Heart left ventricle (tissue), 16 donors: Measurements from ENCODE around the gene PRDM16. TPM values are rescaled to one million over a fixed set of nuclear protein-coding genes. Genes with fewer than 3 reads are reported as not detected.

Source experiments
- ATAC-seq, 4 donors: fragments of 200-7000 bp; cut with Tn5 transposase; one replicate each; pipeline ENCODE4 v1.9.1; 2020 to 2022; ENCODE audit warnings: moderate library complexity in 4 of 4, mild to moderate bottlenecking in 3 of 4, moderate number of reproducible peaks in 1 of 4
- DNase-seq, 5 donors: peaks; one replicate each; pipeline ENCODE4 v3.0.0-alpha.2; 2020
- H3K27ac ChIP-seq, 12 donors: fragments of 200-600 bp; sonication (generic) in 4 of 12; one replicate each; pipeline versions ENCODE4 v1.5.0 to v1.8.0; 2016 to 2022; ENCODE audit warnings: mild to moderate bottlenecking in 2 of 12
- H3K27me3 ChIP-seq, 9 donors: fragments of 200-600 bp; sonication (generic) in 2 of 9; one replicate each; pipeline versions ENCODE4 v1.5.1 to v1.8.0; 2016 to 2022; ENCODE audit warnings: mild to moderate bottlenecking in 3 of 9
- H3K36me3 ChIP-seq, 9 donors: fragments of 200-600 bp; sonication (generic) in 2 of 9; one replicate each; pipeline versions ENCODE4 v1.5.0 to v1.8.0; 2018 to 2022; ENCODE audit warnings: mild to moderate bottlenecking in 2 of 9
- H3K4me1 ChIP-seq, 12 donors: fragments of 200-600 bp; sonication (generic) in 4 of 12; one replicate each; pipeline versions ENCODE4 v1.5.0 to v1.8.0; 2016 to 2022; ENCODE audit warnings: mild to moderate bottlenecking in 3 of 12
- H3K4me3 ChIP-seq, 12 donors: fragments of 200-600 bp; sonication (generic) in 4 of 12; one replicate each; pipeline versions ENCODE4 v1.5.0 to v1.8.0; 2017 to 2022; ENCODE audit warnings: mild to moderate bottlenecking in 9 of 12, moderate library complexity in 4 of 12
- H3K9me3 ChIP-seq, 12 donors: fragments of 200-600 bp; sonication (generic) in 4 of 12; one replicate each; pipeline versions ENCODE4 v1.5.0 to v1.8.0; 2016 to 2022; ENCODE audit warnings: mild to moderate bottlenecking in 1 of 12
- POLR2A ChIP-seq, 2 donors: fragments of 450-650 bp; IDR thresholded peaks; one replicate each; pipeline ENCODE4 v1.6.1; 2017; ENCODE audit warnings: antibody characterized with exemption in 2 of 2, mild to moderate bottlenecking in 2 of 2, moderate library complexity in 2 of 2
- WGBS, 4 donors: extraction: QIAGEN DNeasy Blood & Tissue Kit in 2 of 4; methylation state at CpG; one replicate each; pipeline versions ENCODE4 v1.1.5 to v1.1.7; 2013 to 2018; 5-methylcytosine and 5-hydroxymethylcytosine counted together
- intact Hi-C, 10 donors: fragments of 100-400 bp; cut with DNase I; formaldehyde crosslinking; loops; one replicate each; pipeline versions ENCODE4 v1.11.1 to v1.14.2; 2022
- polyA plus RNA-seq, 2 donors: library from polyadenylated mRNA; stranded (reverse); fragments of 200-250 nt; gene quantifications; one replicate each; pipeline ENCODE4 v1.2.3, GENCODE V29; 2013
- total RNA-seq, 9 donors: library from RNA; depleted of rRNA in 2 of 9; stranded (reverse); fragments of >200 nt in 2 of 9; fragmentation: NEBNext Ultra II Directional in 3 of 9; extraction: Animal tissue kit (Norgen Biotek cat#: 25700) in 3 of 9; gene quantifications; one replicate each; pipeline versions ENCODE4 v1.1.0 to v1.2.4, GENCODE V29; 2016 to 2023
- TF ChIP-seq, protein P1 (sequence below), 12 donors: fragments of 200-600 bp; sonication (generic) in 4 of 12; IDR thresholded peaks; one replicate each; pipeline versions ENCODE4 v1.5.0 to v1.8.0; 2018 to 2022; ENCODE audit warnings: antibody characterized with exemption in 12 of 12, mild to moderate bottlenecking in 5 of 12
- donor health status: ischemic (EF 13 %, LVEDD 7.1; RV severe dilation, severe dysfunction).
- donor health status: healthy with polysubstance abuse.
- donor health status: DM: no; HTN: yes; CAD: no.
- donor health status: DM: no; HTN: no; CAD: no.
- donor health status: ischemic (EF 25% LVEDD 6.9; RV normal size, moderate dysfunction).
- donor health status: ischemic (EF 25% LVEDD 5.7; RV mildly dilated, moderate dysfunction).
- donor health status: healthy.
- donor health status: DM: yes; HTN: yes; CAD: no.
- donor health status: ischemic (EF 35%, LVEDD 5.7; RV mildly dilated, moderate dysfunction).
- donor health status: nonischemic (EF 11% LVEDD 7.7; RV severe dilation, severe dysfunction).
- donor health status: DM: yes; HTN: yes; CAD: no.
- donor health status: PGD.
- donor health status: ischemic (EF 29% LVEDD 5.4; RV normal size, mild dysfunction).
- donor health status: nonischemic (EF 23%, LVEDD 6.1; RV moderate dilation, normal function).

PRDM16 gene
- total and polyA plus RNA-seq, 11 donors = 6.0 to 22.7 (median 14.0) TPM

DNA sequence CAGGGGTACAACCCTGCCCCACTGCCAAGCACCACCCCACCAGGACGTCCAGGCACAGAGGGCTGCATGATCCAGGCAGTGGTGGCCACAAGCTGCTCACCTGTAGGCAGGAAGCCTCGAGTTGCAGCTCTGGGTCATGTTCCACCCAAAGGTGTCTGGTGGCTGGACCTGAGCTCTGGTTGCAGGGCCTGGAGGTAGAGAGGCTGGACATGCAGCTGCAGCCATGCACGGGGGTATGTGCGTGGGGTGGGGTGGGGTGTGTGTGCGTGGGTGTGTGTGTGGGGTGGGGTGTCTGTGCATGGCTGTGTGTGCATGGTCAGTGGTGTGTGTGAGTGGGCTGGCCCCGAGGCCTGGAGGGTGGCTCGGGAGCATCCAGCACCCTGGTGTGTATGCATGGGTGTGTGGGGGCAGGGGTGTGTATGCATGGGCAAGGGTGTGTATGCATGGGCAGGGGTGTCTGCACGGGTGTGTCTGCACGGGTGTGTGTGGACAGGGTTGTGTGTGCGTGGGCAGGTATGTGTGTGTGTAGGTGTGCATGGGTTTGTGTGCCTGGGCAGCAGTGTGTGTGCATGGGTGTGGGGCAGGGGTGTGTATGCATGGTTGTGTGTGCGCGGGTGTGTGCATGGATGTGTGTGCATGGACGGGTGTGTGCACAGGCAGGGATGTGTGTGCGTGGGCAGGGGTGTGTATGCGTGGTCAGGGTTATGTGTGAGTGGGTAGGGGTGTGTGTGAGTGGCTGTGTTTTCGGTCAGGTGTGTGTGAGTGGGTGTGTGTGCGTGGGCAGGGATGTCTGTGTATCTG lies 401.0 kb downstream of the PRDM16 start:
- no peak for ATAC-seq
- Histone ChIP-seq H3K27ac (no peak overlapping the region), H3K4me1 (peaks cover 0 to 12% (median 8%) of the 10 kb centered on the region in 12 donors), H3K4me3 (no peak overlapping the region), H3K36me3 (no peaks in the 10 kb centered on the region), H3K27me3 (no peaks in the 10 kb centered on the region), H3K9me3 (no peaks in the 10 kb centered on the region)
- intact Hi-C loops = loop anchor here in 1 of 10 donors (2.0 kb wide), 1 partner anchor 15 kb away; the partner anchor contains the start of gene ARHGEF16
- TF ChIP-seq POLR2A (IDR thresholded peaks at IDR 0.05) = no peak
- TF ChIP-seq, protein P1, sequence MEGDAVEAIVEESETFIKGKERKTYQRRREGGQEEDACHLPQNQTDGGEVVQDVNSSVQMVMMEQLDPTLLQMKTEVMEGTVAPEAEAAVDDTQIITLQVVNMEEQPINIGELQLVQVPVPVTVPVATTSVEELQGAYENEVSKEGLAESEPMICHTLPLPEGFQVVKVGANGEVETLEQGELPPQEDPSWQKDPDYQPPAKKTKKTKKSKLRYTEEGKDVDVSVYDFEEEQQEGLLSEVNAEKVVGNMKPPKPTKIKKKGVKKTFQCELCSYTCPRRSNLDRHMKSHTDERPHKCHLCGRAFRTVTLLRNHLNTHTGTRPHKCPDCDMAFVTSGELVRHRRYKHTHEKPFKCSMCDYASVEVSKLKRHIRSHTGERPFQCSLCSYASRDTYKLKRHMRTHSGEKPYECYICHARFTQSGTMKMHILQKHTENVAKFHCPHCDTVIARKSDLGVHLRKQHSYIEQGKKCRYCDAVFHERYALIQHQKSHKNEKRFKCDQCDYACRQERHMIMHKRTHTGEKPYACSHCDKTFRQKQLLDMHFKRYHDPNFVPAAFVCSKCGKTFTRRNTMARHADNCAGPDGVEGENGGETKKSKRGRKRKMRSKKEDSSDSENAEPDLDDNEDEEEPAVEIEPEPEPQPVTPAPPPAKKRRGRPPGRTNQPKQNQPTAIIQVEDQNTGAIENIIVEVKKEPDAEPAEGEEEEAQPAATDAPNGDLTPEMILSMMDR (IDR thresholded peaks at IDR 0.05) = no peak
- peak in 3 of 5 donors; percentile 6 to 53 (median 21) for DNase-seq
- WGBS, 4 donors = 93 to 95% (median 94%) methylated on average over 17 of the region's 17 CpGs

DNA sequence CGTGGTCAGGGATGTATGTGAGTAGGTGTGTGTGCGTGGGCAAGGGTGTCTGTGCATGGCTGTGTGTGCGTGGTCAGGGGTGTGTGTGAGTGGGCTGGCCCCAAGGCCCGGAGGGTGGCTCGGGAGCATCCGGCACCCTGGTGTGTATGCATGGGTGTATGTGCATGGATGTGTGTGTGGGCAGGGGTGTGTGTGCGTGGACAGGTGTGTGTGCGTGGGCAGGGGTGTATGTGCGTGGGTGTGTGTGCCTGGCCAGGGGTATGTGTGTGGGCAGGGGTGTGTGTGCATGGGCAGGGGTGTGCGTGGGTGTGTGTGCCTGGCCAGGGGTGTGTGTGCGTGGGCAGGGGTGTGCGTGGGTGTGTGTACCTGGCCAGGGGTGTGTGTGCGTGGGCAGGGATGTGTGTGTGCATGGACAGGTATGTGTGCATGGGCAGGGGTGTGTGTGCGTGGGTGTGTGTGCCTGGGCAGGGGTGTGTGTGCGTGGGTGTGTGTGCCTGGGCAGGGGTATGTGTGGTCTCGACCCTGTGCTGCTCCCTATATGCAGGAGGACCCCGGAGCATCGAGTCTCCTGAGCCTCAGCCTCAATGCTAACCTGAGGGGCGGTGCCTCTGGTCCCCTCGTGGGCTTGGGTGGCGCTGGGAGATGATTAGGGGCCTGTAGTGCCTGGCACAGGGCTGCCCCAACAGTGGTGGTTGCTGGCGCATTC lies 401.8 kb downstream of the PRDM16 start:
- Histone ChIP-seq H3K4me1 (peaks cover 0 to 12% (median 8%) of the 10 kb centered on the region in 12 donors), H3K4me3 (no peak overlapping the region), H3K36me3 (no peaks in the 10 kb centered on the region), H3K27me3 (no peaks in the 10 kb centered on the region), H3K9me3 (no peaks in the 10 kb centered on the region), H3K27ac (no peak overlapping the region)
- no peak for ATAC-seq
- intact Hi-C loops = loop anchor here in 2 of 10 donors (1.0 to 2.0 kb wide), 2 partner anchors 16 to 18 kb away; partner anchors contain the start of gene ARHGEF16 (in 1 of the 2)
- no peak for TF ChIP-seq POLR2A (IDR thresholded peaks at IDR 0.05)
- TF ChIP-seq, protein P1 (IDR thresholded peaks at IDR 0.05) = no peak
- peak in 3 of 5 donors; percentile 9 to 42 (median 17) for DNase-seq
- 85 to 90% (median 86%) methylated on average over 22 of the region's 22 CpGs for WGBS, 4 donors

DNA sequence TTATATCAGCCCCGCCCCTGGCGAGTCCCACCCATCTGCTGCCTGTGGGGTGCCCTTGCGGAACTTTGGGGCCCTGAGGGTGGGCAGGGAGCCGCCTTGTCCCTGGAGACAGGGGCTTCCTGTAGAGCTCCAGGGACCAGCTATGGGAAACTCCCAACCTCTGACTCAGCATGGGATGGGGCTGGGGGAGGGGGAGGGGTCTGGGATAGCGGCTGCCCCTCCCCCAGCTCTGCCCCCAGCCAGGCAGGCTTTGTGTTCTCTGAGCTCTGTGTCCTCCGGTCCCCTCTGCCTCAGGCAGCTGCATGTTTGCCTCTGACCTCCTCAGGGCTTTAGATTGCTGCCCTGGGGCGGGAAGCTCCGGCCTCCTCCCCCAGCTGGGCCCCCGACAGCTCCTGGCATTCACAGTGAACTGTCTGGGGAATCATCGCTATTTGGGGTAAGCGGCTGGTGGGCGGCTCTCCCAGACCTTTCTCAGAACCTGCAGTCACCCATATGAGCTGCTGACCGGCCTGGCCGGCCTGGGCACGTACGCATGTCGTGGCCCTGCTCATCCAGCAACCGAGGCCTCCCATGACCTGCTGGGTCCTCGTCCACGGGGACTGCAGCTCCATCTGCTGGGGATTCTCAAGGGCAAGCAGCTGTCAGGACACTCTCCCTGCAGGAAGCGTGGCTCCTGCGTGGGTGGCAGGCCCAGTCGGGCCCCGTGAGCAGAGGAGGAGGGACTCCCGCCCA lies 402.5 kb downstream of the PRDM16 start:
- intact Hi-C loops = loop anchor here in 2 of 10 donors (1.0 to 2.0 kb wide), 2 partner anchors 17 to 18 kb away; partner anchors contain the start of gene ARHGEF16 (in 1 of the 2)
- Histone ChIP-seq H3K27ac (no peak overlapping the region), H3K4me1 (peaks cover 0 to 12% (median 8%) of the 10 kb centered on the region in 12 donors), H3K9me3 (no peaks in the 10 kb centered on the region), H3K36me3 (no peaks in the 10 kb centered on the region), H3K27me3 (no peaks in the 10 kb centered on the region), H3K4me3 (no peak overlapping the region)
- ATAC-seq (peak; percentile 42 to 79 (median 68)), DNase-seq (peak; percentile 57 to 83 (median 59))
- 24 to 40% (median 28%) methylated on average over 9 to 25 of the region's 25 CpGs for WGBS, 4 donors
- TF ChIP-seq, protein P1 (IDR thresholded peaks at IDR 0.05) = peak; percentile 23 to 66 (median 52)
- no peak for TF ChIP-seq POLR2A (IDR thresholded peaks at IDR 0.05)
